Occipital lobe (tissue), 2 donors: ENCODE results near the gene MAMDC2. TPM values are rescaled to one million over a fixed set of nuclear protein-coding genes. Genes with fewer than 3 reads are reported as not detected.
A peak's percentile ranks its signal among the peaks of the same experiment; 100 is the strongest.
"Not testable (repeated sequence)": the region's sequence is repeated elsewhere in the genome, so short reads cannot be mapped to it uniquely, and the experiment has no call there.

Experiments
- DNase-seq: peaks from one replicate; lab custom pipeline; 2025; lab: John Stamatoyannopoulos, UW
- total RNA-seq: library from RNA; depleted of rRNA; stranded (reverse); fragments of >200 nt; gene quantifications from one replicate; pipeline ENCODE4 v1.2.3, GENCODE V29; 2014

The MAMDC2 gene
- total RNA-seq, 1 donor from 2014 or later, result 3.0 TPM

DNA sequence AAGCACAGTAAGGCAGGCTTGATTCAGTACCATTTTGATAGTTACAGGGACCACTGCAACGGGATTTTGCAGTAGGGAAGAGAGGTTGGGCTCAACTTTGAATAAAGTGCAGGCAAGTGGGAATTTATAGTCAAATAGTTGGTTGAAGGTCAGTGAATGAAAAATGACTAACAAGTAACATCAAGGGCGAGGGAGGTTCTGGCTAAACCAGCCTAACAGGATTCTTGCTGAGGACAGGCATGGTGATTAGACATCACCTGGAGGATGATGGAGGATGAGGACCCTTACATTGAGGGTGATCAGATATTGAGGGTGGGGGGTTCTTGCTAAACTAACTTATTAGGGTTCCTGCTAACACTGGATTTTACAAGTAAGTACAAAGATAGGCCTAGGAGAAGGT lies 149.1 kb downstream of the MAMDC2 start:
- no peak for DNase-seq

DNA sequence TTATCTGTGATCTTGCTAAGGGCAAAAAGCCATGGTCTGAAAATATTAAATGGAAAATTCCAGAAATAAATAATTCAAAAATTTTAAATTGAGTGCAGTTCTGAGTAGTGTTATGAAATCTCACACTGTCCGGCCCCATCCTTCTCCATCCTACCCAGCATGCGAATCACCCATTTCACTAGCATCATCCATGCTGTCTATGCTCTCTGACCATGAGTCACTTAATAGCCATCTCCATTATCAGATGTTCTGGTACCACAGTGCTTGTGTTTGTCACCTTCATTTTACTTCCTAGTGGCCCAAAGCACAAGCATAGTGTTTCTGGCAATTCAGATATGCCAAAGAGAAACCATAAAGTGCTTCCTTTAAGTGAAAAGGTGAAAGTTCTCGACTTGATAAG lies 151.8 kb downstream of the MAMDC2 start:
- DNase-seq, result no peak

DNA sequence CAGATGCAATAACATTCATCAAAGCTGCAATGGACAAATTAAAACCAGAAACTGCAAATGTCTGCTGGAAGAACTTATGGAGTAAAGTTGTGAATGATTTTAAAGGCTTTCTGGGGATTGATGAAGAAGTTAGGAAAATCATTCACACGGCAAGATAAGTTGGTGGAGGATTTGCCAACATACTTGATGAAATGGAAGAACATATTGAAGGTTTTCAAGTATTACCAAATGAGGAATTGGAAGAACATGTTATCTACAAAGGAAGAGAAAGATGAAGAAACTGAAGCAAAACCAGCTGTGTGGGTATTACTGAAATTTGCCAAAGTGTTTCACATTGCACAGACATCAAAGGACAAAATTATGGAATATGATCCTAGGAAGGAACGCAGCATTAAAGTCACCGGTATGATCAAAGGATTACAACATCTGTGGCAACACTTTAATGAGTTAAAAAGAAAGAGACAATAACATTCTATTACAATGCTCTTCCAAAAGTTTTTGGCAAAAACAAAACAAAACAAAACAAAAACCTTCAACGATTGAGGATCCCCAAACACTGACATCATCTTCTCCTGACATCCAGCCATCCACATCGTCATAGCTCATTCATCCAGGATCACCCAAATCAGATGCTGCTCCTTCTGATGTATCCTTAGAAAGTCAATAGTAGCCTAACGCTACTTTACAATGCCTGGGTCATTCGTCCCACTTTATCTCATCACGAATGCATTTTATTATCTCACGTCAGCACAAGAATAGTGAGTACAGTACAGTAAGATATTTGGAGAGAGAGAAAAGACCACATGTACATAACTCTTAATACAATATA lies 153.8 kb downstream of the MAMDC2 start:
- DNase-seq, result no peak

DNA sequence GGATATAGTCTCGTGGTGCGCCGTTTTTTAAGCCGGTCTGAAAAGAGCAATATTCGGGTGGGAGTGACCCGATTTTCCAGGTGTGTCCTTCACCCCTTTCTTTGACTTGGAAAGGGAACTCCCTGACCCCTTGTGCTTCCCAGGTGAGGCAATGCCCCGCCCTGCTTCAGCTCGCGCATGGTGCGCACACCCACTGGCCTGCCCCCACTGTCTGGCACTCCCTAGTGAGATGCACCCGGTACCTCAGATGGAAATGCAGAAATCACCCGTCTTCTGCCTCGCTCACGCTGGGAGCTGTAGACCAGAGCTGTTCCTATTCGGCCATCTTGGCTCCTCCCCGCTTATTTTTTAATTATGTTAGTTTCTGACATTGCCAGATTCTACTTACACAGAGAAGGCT lies 161.1 kb downstream of the MAMDC2 start:
- DNase-seq, result not testable (repeated sequence)

DNA sequence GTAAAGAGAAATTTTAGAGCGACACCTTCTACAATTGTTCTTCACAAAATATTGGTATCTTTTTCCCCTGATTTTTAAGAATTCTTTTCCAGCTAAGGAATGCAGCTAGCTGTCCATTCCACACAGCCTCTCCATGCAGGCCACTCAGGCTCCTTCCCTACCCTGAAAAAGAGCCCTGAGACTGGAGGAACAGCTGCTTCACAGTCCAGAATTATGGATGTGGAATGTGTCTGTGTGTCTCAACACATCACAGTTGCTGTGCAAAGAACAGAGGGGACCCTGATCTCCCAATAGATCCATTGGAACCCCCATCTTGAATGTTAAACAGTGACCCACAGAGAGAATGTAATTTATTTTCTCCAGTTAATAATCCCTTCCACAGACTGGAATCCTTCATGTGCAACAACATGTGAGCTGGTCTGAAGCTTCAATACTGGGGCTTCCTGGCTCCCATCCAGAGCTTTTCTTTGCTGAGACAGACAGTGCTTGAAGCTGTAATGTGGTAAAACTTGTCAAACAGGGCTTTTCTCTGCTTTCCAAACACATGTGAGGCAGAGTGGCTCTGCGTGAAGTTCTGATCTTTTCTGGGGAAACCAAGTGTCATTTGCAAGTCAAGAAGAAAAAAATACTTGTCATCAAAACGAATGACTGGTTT lies 161.8 kb downstream of the MAMDC2 start:
- DNase-seq, result no peak

DNA sequence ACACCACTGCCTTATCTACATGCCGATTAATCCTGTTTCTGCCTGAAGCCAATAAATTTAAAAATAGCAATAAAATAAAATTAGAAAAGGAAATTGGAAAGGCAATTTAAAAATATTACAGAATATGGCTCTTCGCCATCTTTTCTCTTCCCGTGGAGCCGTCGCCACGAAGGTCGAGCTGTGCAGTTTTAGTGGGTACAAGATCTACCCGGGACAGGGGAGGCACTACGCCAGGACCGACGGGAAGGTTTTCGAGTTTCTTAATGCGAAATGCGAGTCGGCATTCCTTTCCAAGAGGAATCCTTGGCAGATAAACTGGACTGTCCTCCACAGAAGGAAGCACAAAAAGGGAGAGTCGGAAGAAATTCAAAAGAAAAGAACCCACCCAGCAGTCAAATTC lies 173.4 kb downstream of the MAMDC2 start:
- no peak for DNase-seq

DNA sequence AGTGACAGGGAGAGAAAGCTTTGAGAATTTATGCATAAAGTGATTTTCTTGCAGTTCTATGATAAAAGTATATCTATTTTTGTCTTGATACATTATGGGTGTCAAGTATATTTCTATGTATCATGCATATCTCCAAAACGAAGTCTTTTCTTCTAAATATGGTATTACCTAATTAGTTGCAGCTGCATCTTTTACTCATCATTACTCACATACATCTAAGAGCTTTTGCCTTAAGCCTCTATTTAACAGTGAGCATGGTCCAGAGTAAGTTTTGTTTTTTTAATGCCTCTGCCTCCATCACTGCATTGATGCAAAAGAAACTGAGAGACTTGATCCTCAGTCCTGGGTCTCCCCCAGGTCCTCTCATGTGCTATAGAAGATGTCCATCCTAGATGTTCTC lies 175.1 kb downstream of the MAMDC2 start:
- DNase-seq, result no peak

DNA sequence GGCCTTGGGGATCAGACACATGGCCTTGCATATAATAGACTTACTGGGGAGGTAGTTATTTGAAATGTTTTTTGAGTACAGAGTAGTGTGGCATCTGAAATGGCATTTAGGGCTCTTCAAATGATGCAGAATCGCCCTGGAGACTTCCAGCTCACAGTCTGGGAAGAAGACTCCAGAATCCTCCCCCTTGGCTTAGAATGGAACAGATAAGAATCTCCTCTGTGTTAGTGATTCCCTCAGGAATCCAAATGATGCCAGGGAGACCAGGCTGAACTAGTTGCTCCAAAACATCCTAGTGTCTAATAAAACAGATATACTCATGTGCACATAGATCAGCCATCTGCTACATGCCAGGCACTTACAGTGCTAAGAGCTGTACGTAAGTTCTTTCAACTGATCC lies 176.6 kb downstream of the MAMDC2 start:
- no peak for DNase-seq

DNA sequence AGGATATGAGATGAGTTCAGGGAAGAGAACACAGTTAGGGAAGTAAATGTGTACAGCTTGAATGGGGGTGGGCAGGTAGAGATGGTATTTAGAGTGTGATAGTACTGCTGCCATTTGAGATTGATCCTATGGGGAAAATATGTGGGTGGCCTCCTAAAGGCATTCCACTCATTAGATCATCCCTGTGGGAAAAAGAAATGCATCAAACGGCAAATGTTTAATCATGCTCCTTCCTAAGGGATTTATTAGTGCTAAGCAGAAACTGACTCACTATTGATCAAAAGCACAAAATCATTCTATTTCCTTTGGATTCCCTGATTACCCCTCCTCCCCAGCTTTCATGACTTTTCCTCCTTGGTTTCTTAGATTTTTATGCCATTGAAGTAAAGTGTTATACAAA lies 178.7 kb downstream of the MAMDC2 start:
- DNase-seq, result no peak

DNA sequence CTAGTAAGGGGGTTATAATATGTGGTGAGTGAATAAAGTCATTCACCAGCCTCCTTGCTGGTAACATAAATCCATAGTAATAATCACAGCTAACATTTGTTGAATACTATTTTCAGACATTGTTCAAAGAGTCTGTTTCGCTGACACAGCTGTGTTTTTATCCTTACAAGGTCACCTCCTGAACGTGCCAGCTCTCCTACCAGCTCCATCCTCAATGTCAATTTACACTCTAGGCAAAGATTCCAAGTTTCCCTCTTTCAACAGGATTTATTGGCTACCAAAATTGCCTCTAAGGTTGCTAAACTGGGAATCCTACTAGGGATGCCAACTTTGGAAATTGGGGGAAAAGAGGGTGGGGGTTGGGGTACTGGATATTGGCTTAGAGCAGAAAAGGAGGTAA lies 184.5 kb downstream of the MAMDC2 start:
- no peak for DNase-seq

DNA sequence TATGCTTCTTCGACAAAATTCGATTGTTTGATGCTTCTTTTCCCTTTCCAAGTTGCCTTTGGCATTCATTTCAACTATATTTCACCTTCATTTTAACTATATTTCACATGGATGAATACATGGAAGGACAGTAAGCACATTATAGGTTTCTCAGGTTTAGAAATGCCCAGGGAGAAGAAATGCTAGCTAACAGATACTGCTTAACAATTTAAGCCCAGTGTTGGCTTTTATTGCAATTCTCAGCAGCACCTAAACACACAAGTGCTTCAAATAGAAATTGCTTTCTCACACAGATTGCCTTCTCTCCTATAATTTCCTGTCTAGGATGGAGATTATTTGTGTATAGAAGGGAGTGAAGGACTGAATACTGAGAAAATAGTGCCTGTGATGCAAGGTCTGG lies 185.0 kb downstream of the MAMDC2 start:
- no peak for DNase-seq

DNA sequence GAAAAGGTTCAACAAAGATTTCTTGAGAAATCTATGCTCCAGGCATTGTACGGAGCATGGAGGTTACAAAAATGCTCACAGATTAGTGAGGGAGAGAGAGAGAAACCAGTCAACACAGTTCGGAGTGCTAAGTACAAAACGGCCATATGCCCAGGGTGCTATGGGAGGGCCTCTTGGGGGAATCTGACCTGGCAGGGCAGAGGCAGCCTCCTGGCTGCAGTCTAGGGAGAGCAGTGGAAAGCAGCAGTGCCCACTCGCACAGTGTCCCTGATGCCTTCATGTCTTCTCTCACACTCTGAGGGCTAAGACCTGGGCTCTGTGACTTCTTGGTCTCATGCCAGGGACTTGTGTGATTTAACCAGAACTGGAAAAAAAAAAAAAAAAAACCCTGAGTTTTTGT lies 185.4 kb downstream of the MAMDC2 start:
- no peak for DNase-seq

DNA sequence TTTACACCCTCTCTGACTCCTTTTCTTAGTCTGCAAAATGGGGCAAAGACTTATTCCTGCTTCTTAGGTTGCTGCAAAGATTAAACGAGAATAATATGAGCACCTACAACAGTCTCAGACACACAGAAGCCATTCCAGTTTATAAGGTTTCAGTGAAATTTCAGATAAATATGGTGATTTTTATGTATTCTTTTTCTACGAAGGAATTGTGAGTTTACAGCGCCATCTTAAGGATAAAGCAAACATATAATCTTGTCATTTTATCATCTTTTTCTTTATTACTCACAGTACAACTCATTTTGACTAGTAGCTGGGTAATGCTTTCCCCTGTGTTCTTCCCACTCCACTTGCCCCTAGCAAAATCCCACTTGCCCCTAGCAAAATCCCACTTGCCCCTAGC lies 185.9 kb downstream of the MAMDC2 start:
- no peak for DNase-seq

DNA sequence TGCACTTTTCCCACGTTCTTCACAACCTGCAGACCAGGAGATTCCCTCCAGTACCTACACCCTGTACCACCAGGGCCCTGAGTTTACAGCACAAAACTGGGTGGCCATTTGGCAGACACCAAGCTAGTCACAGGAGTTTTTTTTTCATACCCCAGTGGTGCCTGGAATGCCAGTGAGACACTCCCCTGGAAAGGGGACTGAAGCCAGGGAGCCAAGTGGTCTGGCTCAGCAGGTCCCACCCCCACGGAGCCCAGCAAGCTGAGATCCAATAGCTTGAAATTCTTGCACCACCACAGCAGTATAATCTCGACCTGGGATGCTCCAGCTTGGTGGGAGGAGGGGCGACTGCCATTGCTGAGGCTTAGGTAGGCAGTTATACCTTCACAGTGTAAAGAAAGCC lies 188.8 kb downstream of the MAMDC2 start:
- no peak for DNase-seq

DNA sequence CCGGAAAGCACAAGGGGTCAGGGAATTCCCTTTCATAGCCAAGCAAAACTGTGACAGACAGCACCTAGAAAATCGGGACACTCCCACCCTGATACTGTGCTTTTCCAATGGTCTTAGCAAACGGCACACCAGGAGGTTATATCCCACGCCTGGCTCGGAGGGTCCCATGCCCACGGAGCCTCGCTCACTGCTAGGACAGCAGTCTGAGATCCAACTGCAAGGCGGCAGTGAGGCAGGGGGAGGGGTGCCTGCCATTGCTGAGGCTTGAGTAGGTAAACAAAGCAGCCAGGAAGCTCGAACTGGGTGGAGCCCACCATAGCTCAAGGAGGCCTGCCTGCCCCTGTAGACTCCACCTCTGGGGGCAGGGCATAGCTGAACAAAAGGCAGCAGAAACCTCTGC lies 190.6 kb downstream of the MAMDC2 start:
- not testable (repeated sequence) for DNase-seq

DNA sequence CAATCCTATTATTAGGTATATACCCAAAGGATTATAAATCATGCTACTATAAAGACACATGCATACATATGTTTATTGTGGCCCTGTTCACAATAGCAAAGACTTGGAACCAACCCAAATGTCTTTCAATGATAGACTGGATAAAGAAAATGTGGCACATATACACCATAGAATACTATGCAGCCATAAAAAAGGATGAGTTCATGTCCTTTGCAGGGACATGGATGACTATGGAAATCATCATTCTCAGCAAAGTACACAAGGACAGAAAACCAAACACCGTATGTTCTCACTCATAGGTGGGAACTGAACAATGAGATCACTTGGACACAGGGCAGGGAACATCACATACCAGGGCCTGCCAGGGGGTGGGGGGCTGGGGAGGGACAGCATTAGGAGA lies 202.3 kb downstream of the MAMDC2 start:
- not testable (repeated sequence) for DNase-seq

DNA sequence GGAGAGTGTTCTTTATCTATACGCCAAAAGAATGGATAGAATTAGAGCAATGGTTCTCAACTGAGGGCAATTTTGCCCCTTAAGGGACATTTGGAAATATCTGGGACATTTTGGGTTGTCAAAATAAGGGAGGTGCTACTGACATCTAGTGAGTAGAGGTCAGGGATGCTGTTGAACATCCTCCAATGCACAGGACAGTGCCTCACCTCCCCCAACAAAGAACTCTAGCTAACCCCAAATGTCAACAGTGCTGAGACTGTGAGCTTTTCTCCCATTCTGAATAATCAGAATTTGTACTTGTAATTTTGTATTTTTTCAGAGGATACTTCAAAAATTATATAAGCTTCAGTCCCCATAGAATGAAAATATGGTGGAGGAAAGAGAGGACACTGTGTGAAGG lies 206.6 kb downstream of the MAMDC2 start:
- DNase-seq, result no peak

DNA sequence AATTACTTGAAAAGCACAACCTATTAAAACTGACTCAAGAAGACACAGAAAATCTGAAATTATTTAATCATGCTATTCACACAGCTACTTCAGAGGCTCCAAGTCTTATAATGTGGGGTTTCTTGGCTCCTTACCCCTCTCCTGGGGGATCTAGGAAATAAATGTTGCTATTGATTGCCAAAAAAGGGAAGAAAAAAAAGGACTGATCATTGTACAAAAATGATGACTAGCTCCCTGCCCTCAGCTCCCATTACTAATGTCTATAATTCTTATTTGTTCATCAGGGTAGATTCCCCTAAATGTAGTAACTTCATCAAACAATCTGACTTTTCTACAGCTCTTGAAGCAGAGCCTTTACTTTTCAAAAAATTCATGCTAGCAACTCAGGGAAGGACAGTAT lies 211.8 kb downstream of the MAMDC2 start:
- no peak for DNase-seq

DNA sequence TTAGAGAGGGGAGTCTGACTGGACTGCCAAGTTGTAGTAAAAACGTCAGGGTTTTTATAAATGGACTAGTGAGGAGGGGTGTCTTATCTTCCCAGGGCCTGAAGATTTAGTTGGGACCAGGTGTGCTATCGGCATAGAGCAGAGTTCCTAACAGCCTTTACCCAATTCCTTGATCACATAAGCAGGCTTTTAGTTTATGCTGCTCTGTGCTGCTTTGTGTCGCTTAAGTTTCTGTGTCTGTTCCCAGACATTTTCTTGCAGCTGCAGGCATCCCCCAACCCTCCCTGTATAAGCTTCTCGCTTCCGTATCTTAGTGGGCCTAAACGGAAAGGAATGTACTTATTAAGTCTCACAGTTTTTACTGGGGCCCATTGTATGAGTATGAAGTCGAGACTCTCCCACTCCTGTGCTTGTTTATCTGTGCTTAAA lies 212.5 kb downstream of the MAMDC2 start:
- no peak for DNase-seq

DNA sequence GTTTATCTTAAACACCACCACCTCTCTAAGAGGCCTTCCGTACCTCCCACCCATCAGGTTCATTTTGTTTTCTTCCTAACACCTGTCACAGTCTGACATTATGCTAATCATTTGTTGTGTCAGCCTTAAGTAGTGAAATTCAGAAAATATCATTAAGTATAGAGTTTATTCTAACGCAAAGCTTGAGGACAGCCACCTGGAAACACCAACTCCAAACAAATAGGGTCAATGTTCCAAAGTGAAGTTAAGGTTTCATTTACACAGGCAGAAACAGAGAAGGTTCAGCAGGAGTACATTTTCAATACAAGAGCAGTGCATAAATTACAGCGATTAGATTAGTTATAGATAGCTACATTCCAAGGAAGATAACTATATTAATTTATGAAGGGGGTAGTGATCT lies 213.9 kb downstream of the MAMDC2 start:
- DNase-seq, result no peak

DNA sequence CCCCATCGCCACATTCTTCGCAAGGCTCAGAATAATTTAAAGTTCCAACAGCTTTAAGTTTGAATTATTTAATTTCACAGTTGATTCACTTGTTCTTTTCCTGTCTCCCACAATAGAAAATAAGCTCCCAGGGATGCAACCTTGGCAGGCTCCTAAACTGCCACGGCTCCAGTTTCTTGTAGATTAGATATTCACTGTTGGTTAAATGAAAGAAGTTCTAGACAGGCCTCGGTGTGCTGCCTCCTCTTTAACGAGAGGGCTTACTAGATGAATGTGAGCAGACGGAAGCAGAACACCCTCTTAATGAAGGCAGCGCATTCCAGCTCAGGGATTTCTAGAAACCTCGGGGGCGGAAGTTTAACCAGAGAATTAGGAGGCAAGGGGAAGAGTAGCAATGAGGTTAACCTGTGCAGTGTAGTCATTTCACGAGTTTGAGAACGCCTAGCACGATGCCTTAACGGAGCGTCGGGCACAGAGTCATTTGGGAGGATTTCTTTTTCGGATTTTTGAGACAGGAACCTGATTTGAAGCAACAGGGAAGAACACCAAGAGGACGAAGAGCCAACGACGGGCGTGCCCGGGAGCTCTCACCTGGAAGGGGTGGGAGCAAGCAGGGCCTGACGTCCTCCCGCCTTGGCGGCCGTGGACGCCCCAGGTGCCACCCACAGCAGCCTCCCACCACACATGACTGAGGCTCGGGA lies 214.5 kb downstream of the MAMDC2 start:
- peak; percentile 47 for DNase-seq

DNA sequence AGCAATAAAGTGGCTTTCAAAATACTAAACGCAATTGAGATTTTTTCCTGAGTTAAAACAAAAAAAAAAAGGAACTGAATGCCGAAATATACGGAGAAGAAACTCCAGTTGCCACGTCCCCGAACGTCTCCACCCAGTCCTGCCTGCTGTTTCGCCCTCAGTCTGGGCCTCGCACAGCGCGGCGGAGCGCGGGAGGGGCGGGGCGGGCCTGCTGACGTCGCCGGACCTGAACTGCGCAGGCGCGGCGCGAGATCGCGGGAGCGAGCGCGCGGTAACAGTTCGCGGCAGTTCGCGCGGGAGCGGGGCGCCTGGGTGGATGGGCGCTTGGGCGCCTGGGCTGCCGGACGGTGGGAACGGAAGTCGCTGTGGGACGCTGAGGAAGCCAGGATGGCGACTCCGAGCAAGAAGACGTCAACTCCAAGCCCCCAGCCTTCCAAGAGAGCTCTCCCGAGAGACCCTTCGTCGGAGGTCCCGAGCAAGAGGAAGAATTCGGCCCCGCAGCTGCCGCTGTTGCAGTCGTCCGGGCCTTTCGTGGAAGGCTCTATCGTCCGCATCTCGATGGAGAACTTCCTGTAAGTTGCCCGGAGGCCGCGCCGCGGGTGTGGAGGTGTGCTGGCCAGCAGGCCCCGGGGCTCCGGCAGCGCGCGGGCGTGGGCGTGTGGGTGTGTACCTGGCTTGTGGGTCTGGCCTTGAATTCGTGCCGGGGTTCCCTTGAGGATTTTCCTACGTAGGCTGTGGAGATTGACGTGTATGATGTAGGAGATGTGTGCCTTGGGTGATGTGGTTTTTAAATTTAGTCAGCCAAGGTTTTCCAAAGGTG lies 215.3 kb downstream of the MAMDC2 start, which contains the start of gene SMC5:
SMC5 (plus strand) TSS at position 287 of the 820 bp plus-strand sequence; CDS start at position 388, 101 bp downstream.
- peak; percentile 85 for DNase-seq
